SIG-M5 treated with dmso at 0.1 percent for 504 hours (cell line): Measurements from ENCODE around the gene CYP21A2.

ENCODE experiments used
- DNase-seq: peaks from one replicate; lab custom pipeline; 2025; ENCODE audit not compliant: unreplicated experiment; lab: John Stamatoyannopoulos, UW

Gene CYP21A2

GRCh38 chr6:32081168-32081990, 43.2 kb downstream of the CYP21A2 start:
- peak; percentile 41 for DNase-seq

GRCh38 chr6:32082478-32082877, 44.3 kb downstream of the CYP21A2 start:
- DNase-seq, result no peak

- DNase-seq, result no peak
Measured at GRCh38 chr6:32082935-32083334, 44.7 kb downstream of the CYP21A2 start.

- DNase-seq, result no peak
Measured at GRCh38 chr6:32083812-32084768, 45.9 kb downstream of the CYP21A2 start.

GRCh38 chr6:32084780-32085179, 46.6 kb downstream of the CYP21A2 start:
- no peak for DNase-seq

GRCh38 chr6:32085759-32086459, 47.7 kb downstream of the CYP21A2 start:
- DNase-seq, result no peak

GRCh38 chr6:32086661-32087573, 48.7 kb downstream of the CYP21A2 start:
- no peak for DNase-seq

- peak; percentile 39 for DNase-seq
Measured at GRCh38 chr6:32087574-32088486, 49.6 kb downstream of the CYP21A2 start.

- no peak for DNase-seq
Measured at GRCh38 chr6:32088487-32089049, 50.4 kb downstream of the CYP21A2 start.

- DNase-seq, result no peak
Measured at GRCh38 chr6:32089082-32089828, 51.0 kb downstream of the CYP21A2 start.
